Keratinocyte (primary cell): ENCODE data around the gene IL17C. TPM values are rescaled to one million over a fixed set of nuclear protein-coding genes. Genes with fewer than 3 reads are reported as not detected.

ENCODE experiments used
- DNase-seq: peaks from one replicate; pipeline ENCODE4 v3.0.0-alpha.2; 2011; ENCODE audit warnings: low read depth, missing footprints, low spot score
- FAIRE-seq: peaks from 2 replicates; lab custom pipeline; 2011; peaks lifted over from hg19 to GRCh38; lab: Jason Lieb, UNC
- H2AFZ ChIP-seq: 2 replicates; pipeline ENCODE4 v1.6.0; 2012; ENCODE audit warnings: low read length, control low read depth, inconsistent platforms; ENCODE audit not compliant: control insufficient read depth
- H3K27ac ChIP-seq: 2 replicates; pipeline ENCODE4 v1.5.1; 2011; ENCODE audit warnings: low read length; ENCODE audit not compliant: control insufficient read depth, insufficient read depth
- H3K27me3 ChIP-seq: 3 replicates; pipeline ENCODE4 v1.6.0; 2011; ENCODE audit warnings: low read length; ENCODE audit not compliant: control insufficient read depth, insufficient read depth; ENCODE audit errors: extremely low read depth
- H3K36me3 ChIP-seq, 2 experiments: 2 replicates in 1 of 2; 3 replicates in 1 of 2; pipeline ENCODE4 v1.5.1; 2011; ENCODE audit warnings: low read length in 2 of 2, mild to moderate bottlenecking in 1 of 2; ENCODE audit not compliant: control insufficient read depth in 2 of 2, insufficient read depth in 2 of 2; ENCODE audit errors: extremely low read depth in 1 of 2
- H3K4me1 ChIP-seq: 3 replicates; pipeline ENCODE4 v1.5.1; 2011; ENCODE audit warnings: low read length; ENCODE audit not compliant: control insufficient read depth, insufficient read depth; ENCODE audit errors: extremely low read depth
- H3K4me2 ChIP-seq: 3 replicates; pipeline ENCODE4 v1.6.0; 2011; ENCODE audit warnings: low read depth, low read length; ENCODE audit not compliant: control insufficient read depth, insufficient read depth; ENCODE audit errors: extremely low read depth
- H3K4me3 ChIP-seq, 3 experiments: fragments of 200-600 bp in 1 of 3; sonication (generic) in 1 of 3; 2 replicates in 2 of 3; 3 replicates in 1 of 3; pipeline ENCODE4 v1.5.1; 2011 to 2016; ENCODE audit warnings: low read length in 3 of 3, mild to moderate bottlenecking in 3 of 3, control low read depth in 2 of 3, inconsistent platforms in 1 of 3, low read depth in 1 of 3, mixed read lengths in 1 of 3, mixed run types in 1 of 3, moderate library complexity in 1 of 3; ENCODE audit not compliant: control insufficient read depth in 2 of 3, insufficient read depth in 2 of 3; ENCODE audit errors: extremely low read depth in 1 of 3
- H3K79me2 ChIP-seq: 2 replicates; pipeline ENCODE4 v1.6.0; 2012; ENCODE audit warnings: low read length; ENCODE audit not compliant: control insufficient read depth, insufficient read depth
- H3K9ac ChIP-seq: 3 replicates; pipeline ENCODE4 v1.6.0; 2011; ENCODE audit warnings: low read length; ENCODE audit not compliant: control insufficient read depth, insufficient read depth; ENCODE audit errors: extremely low read depth
- H3K9me1 ChIP-seq: 3 replicates; pipeline ENCODE4 v1.6.0; 2011; ENCODE audit warnings: low read length; ENCODE audit not compliant: control insufficient read depth, insufficient read depth; ENCODE audit errors: extremely low read depth
- H3K9me3 ChIP-seq: 2 replicates; pipeline ENCODE4 v1.5.1; 2012; ENCODE audit warnings: low read depth, low read length; ENCODE audit not compliant: control insufficient read depth
- H4K20me1 ChIP-seq: 3 replicates; pipeline ENCODE4 v1.6.0; 2011; ENCODE audit warnings: low read length; ENCODE audit not compliant: control insufficient read depth, insufficient read depth; ENCODE audit errors: extremely low read depth
- EZH2 ChIP-seq: IDR thresholded peaks from one replicate; pipeline ENCODE4 v1.6.1; 2012; ENCODE audit warnings: inconsistent platforms, mild to moderate bottlenecking, low read length, moderate library complexity
- dilution Hi-C: fragments of 300-500 bp; cut with MboI; formaldehyde crosslinking; loops from one replicate; pipeline ENCODE4 v1.7.0; 2020; ENCODE audit warnings: low sequenced_read_pairs; ENCODE audit not compliant: extremely low pct_ligation_motif_present
- polyA plus RNA-seq, 5 experiments: library from polyadenylated mRNA; depleted of rRNA in 3 of 5; stranded (reverse) in 3 of 5; stranded (forward) in 1 of 5; unstranded in 1 of 5; fragments of >200 nt; gene quantifications; 1 replicate in 1 of 5; 2 replicates in 3 of 5; 3 replicates in 1 of 5; pipeline versions ENCODE4 v1.2.1 to v1.2.3, GENCODE V29; 2011 to 2012; ENCODE audit warnings: missing spikeins in 2 of 5, low read depth in 1 of 5, low replicate concordance in 1 of 5
- TF ChIP-seq, protein P1 (sequence below), 3 experiments: IDR thresholded peaks in 1 of 3; conservative IDR thresholded peaks in 1 of 3; optimal IDR thresholded peaks in 1 of 3; 2 replicates in 2 of 3; 3 replicates in 1 of 3; pipeline versions ENCODE3 to v1.5.1; 2011; ENCODE audit warnings: low read length in 3 of 3, mild to moderate bottlenecking in 3 of 3, moderate library complexity in 2 of 3, control low read depth in 1 of 3, inconsistent platforms in 1 of 3; ENCODE audit not compliant: insufficient read depth in 2 of 3; ENCODE audit errors: extremely low read depth in 1 of 3

The IL17C gene
- polyA plus RNA-seq, 1 donor (not counting 4 experiments of a cell fraction or from before 2014, with no cell fraction given), result not detected

DNA sequence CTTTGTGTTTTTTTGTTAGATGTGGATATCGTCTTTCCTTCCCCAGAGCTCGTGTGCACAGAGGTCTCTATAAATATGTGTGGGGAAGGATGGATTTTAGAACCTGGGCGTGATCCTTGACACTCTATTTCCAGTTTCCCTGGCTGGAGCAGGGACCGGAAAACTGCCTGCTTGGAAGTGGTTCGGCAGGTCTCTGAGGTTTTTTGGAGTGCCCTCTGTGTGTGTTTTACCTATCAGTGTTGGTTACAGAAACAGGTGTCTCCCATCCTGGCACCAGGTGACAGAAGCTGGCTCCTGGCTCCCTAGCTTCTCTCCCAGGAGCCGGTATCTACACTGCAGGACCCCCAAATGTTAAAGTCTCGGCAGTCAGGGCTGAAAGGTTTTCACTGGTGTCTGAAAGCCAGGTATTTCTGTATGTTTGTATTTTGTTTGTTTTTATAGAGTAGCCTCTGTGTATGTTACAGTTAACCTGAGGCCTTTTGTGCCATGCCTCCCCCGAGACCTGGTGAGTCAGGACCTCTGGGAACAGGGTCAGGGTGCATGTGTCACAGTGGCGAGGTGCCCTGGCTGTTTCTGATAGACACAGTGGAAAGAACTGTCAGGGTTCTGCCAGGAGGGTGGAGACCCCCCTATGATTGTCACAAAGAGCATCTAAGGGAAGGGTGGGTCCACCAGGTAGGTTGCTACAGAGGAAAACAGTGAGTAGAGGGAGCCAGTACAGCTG is 36.9 kb upstream of the IL17C start:
- Histone ChIP-seq H3K4me2 (no peak overlapping the region), H3K9ac (no peak overlapping the region), H3K9me1 (no peaks in the 10 kb centered on the region), H3K79me2 (no peaks in the 10 kb centered on the region), H3K27me3 (no peaks in the 10 kb centered on the region), H4K20me1 (peaks cover 6% of the 10 kb centered on the region), H2AFZ (no peak overlapping the region), H3K4me3 (no peak overlapping the region), H3K9me3 (no peaks in the 10 kb centered on the region), H3K36me3 (peaks cover 20 to 51% of the 10 kb centered on the region in 2 experiments), H3K4me1 (peaks cover 6% of the 10 kb centered on the region), H3K27ac (no peak overlapping the region)
- no peak for FAIRE-seq
- no peak for TF ChIP-seq EZH2
- TF ChIP-seq, protein P1, sequence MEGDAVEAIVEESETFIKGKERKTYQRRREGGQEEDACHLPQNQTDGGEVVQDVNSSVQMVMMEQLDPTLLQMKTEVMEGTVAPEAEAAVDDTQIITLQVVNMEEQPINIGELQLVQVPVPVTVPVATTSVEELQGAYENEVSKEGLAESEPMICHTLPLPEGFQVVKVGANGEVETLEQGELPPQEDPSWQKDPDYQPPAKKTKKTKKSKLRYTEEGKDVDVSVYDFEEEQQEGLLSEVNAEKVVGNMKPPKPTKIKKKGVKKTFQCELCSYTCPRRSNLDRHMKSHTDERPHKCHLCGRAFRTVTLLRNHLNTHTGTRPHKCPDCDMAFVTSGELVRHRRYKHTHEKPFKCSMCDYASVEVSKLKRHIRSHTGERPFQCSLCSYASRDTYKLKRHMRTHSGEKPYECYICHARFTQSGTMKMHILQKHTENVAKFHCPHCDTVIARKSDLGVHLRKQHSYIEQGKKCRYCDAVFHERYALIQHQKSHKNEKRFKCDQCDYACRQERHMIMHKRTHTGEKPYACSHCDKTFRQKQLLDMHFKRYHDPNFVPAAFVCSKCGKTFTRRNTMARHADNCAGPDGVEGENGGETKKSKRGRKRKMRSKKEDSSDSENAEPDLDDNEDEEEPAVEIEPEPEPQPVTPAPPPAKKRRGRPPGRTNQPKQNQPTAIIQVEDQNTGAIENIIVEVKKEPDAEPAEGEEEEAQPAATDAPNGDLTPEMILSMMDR (optimal IDR thresholded peaks at IDR 0.05 in 1 of 3, IDR thresholded peaks at IDR 0.05 in 1 of 3, conservative IDR thresholded peaks at IDR 0.05 in 1 of 3; ENCODE audit: extremely low read depth in 1 of 3, insufficient read depth in 2 of 3, low read length in 3 of 3), result no peak
- dilution Hi-C loops, result no loop called here
- no peak for DNase-seq

DNA sequence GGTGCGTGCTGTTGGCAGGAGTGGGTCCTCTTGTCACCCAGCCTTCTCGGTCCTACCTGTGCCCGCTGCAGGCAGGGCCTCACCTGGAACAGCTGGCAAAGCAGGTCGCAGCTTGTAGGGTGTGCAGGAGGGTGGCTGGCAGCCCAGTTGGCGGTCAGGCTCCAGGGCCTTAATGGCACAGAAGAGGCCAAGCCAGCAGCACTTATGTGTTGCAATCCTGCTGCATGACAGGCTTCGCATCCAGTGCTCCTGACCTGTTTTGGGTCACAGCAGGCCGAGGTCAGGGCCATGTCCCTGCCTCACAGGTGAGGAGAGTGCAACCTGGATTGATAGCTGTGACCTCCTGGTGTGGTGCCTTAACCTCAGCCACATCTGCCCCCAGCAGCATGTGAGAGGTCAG is 36.3 kb upstream of the IL17C start:
- Histone ChIP-seq H3K9me3 (no peaks in the 10 kb centered on the region), H2AFZ (no peak overlapping the region), H3K79me2 (no peaks in the 10 kb centered on the region), H3K4me1 (peaks cover 6% of the 10 kb centered on the region), H4K20me1 (peaks cover 6% of the 10 kb centered on the region), H3K36me3 (peaks cover 20 to 51% of the 10 kb centered on the region in 2 experiments), H3K4me2 (no peak overlapping the region), H3K27me3 (no peaks in the 10 kb centered on the region), H3K27ac (no peak overlapping the region), H3K9ac (no peak overlapping the region), H3K4me3 (no peak overlapping the region), H3K9me1 (no peaks in the 10 kb centered on the region)
- TF ChIP-seq, protein P1 (optimal IDR thresholded peaks at IDR 0.05 in 1 of 3, IDR thresholded peaks at IDR 0.05 in 1 of 3, conservative IDR thresholded peaks at IDR 0.05 in 1 of 3; ENCODE audit: extremely low read depth in 1 of 3, insufficient read depth in 2 of 3, low read length in 3 of 3), result no peak
- TF ChIP-seq EZH2, result no peak
- FAIRE-seq (no peak), DNase-seq (no peak)
- dilution Hi-C loops, result no loop called here
